GM12801 (cell line): ENCODE measurements around the gene SLC28A3.

Source experiments
- TF ChIP-seq, protein P1 (sequence below): IDR thresholded peaks from one replicate; pipeline ENCODE4 v1.5.1; 2011; ENCODE audit warnings: control low read depth; ENCODE audit not compliant: insufficient read length; ENCODE audit errors: extremely low read depth

Gene SLC28A3

DNA sequence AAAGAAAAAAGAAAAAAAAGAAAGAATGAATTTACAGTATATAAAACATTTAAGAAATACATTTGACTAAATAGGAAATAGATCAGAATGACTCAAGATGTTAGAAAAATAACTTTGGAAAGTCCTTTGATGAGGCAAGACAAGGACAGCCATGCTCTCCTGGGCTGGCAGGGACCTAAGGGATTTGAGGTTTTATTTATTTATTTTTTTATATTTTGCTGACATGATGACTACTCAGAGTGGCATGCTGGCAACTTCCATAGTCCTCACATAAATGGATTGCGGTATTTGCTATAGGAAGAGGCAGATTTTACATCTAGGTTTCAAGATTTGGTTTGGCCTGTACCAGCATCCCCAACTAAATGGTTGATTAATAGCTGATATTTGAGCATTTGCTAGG, 17.7 kb downstream of the SLC28A3 start:
- TF ChIP-seq, protein P1, sequence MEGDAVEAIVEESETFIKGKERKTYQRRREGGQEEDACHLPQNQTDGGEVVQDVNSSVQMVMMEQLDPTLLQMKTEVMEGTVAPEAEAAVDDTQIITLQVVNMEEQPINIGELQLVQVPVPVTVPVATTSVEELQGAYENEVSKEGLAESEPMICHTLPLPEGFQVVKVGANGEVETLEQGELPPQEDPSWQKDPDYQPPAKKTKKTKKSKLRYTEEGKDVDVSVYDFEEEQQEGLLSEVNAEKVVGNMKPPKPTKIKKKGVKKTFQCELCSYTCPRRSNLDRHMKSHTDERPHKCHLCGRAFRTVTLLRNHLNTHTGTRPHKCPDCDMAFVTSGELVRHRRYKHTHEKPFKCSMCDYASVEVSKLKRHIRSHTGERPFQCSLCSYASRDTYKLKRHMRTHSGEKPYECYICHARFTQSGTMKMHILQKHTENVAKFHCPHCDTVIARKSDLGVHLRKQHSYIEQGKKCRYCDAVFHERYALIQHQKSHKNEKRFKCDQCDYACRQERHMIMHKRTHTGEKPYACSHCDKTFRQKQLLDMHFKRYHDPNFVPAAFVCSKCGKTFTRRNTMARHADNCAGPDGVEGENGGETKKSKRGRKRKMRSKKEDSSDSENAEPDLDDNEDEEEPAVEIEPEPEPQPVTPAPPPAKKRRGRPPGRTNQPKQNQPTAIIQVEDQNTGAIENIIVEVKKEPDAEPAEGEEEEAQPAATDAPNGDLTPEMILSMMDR = no peak

GRCh38 chr9:84320231-84320630, 20.3 kb downstream of the SLC28A3 start:
- TF ChIP-seq, protein P1 = no peak

GRCh38 chr9:84319632-84320031, 20.9 kb downstream of the SLC28A3 start:
- TF ChIP-seq, protein P1 = no peak

DNA sequence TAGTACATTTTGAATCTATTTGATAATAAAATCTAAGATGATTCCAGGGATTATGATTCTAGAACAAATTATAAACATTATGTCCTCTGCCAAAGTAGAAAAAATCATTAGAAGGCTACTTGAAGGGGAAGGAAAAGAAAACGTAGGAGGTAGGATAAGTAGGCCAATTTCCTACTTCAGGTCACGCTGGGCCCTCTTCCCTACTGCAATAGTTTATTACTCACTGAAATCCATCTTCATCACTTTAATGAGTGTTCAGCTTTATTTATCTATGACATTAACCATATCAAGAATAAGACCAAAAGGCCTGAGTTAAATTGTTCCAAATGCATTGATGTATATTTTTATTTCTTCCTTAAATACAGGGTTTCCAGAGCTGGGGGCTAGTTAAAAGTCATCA, 21.6 kb downstream of the SLC28A3 start:
- TF ChIP-seq, protein P1 = no peak

- TF ChIP-seq, protein P1 = no peak
Observed at GRCh38 chr9:84317563-84317962, 23.0 kb downstream of the SLC28A3 start.

DNA sequence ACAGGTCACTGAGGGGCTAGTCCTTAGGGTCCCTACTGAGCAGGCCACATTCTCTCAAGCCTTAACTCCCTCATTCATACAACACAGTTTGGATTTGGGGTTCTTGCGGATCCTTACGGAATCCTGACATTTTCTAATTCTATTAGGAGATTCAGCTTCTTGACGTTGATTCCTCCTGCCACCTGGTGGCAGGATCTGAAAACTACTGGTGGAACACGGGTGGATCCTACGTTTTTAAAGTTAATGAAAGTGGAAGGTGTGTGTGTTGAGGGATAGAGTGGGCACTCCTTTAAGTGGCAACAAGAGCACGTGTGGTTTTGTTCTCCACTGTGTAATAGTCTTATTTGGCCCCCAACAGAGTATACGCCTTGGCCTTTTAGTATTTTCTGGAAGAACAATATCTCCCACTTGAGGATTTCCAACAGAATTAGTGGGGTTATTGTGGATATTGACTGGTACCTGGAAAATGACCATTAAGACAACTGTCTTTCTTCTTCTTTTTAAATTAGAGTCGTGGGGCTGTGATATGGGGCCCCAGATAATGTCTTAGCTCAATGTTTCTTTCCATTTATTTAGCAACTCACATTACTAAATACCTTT, 25.2 kb downstream of the SLC28A3 start:
- TF ChIP-seq, protein P1 = no peak

DNA sequence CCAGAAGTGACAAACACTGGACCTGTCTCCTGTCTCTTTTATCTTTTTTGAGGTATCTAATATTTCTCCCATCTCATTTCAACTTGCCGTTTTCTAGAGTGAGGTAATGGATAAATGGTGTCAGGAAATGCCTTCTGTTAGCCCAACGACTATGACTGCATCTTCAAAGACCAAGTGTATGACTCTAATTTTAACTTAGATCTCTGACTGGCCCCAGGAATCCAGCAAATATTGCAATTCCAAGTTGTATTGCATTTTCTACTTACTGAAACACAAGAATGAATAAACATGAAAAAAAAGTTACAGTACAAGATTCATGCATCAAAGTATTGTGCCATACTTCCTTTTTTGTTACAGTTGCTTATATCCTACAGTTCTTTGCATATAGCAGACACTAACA, 26.3 kb downstream of the SLC28A3 start:
- TF ChIP-seq, protein P1 = no peak
